Body of pancreas (tissue), 4 donors: ENCODE measurements around the gene DVL2. TPM values are rescaled to one million over a fixed set of nuclear protein-coding genes. Genes with fewer than 3 reads are reported as not detected.

Source experiments
- ATAC-seq: fragments of 150-250 bp; one replicate; pipeline ENCODE4 v1.9.1; 2016
- DNase-seq, 4 donors: peaks; one replicate each; pipeline ENCODE4 v3.0.0-alpha.2; 2019
- H3K27ac ChIP-seq, 4 donors: fragments of 200-600 bp; sonication (generic); 1 replicate in 3 of 4; 2 replicates in 1 of 4; pipeline versions ENCODE4 v1.5.1 to v1.6.1; 2016 to 2019; ENCODE audit warnings: mild to moderate bottlenecking in 1 of 4, mixed read lengths in 1 of 4, moderate library complexity in 1 of 4
- H3K27me3 ChIP-seq, 2 donors: fragments of 200-600 bp; sonication (generic); one replicate each; pipeline ENCODE4 v1.6.0; 2016; ENCODE audit warnings: mild to moderate bottlenecking in 1 of 2
- H3K36me3 ChIP-seq, 2 donors: fragments of 200-600 bp; sonication (generic); replicated peaks in 1 of 2; 2 replicates each; pipeline ENCODE4 v1.5.1; 2016; ENCODE audit warnings: low read depth in 2 of 2; ENCODE audit not compliant: insufficient read depth in 1 of 2
- H3K4me1 ChIP-seq: fragments of 200-600 bp; sonication (generic); one replicate; pipeline ENCODE4 v1.6.0; 2016
- H3K4me3 ChIP-seq, 2 donors: fragments of 200-600 bp; sonication (generic); 1 replicate in 1 of 2; 2 replicates in 1 of 2; pipeline ENCODE4 v1.5.1; 2016 to 2019
- H3K9me3 ChIP-seq, 3 donors: fragments of 200-600 bp; sonication (generic); 1 replicate in 2 of 3; 2 replicates in 1 of 3; pipeline ENCODE4 v1.5.1; 2016
- CTCF ChIP-seq, 7 experiments: fragments of 450-650 bp in 4 of 7; fragments of 200-600 bp in 3 of 7; sonication (generic) in 3 of 7; IDR thresholded peaks; one replicate each; pipeline ENCODE4 v1.5.1; 2016 to 2019; ENCODE audit warnings: antibody characterized with exemption in 7 of 7
- POLR2A ChIP-seq, 3 donors: fragments of 450-650 bp; IDR thresholded peaks; one replicate each; pipeline ENCODE4 v1.6.1; 2016; ENCODE audit warnings: antibody characterized with exemption in 3 of 3, mild to moderate bottlenecking in 2 of 3
- WGBS, 2 donors: methylation state at CpG; one replicate each; pipeline ENCODE4 v1.1.5; 2017; 5-methylcytosine and 5-hydroxymethylcytosine counted together
- intact Hi-C: fragments of 100-400 bp; cut with DNase I; formaldehyde crosslinking; loops from one replicate; pipeline ENCODE4 v1.15.1; 2023
- total RNA-seq, 2 donors: library from RNA; depleted of rRNA; stranded (reverse); fragments of >200 nt; gene quantifications; one replicate each; pipeline ENCODE4 v1.1.0, GENCODE V29; 2016

Gene DVL2
- total RNA-seq, 2 donors from 2014 or later, result 19.5 to 41.5 TPM

- no peak for DNase-seq
- ATAC-seq, result no peak
- H3K27ac ChIP-seq, result peak overlapping the region in 2 of 4 donors; percentile 99 to 100
- intact Hi-C loops, result no loop called here
- H3K4me3 ChIP-seq, result no peak overlapping the region
- peaks cover 0 to 12% of the 10 kb centered on the region in 2 donors for H3K36me3 ChIP-seq
- no peaks in the 10 kb centered on the region for H3K9me3 ChIP-seq
- TF ChIP-seq CTCF (IDR thresholded peaks at IDR 0.05), result no peak
- no peak for TF ChIP-seq POLR2A (IDR thresholded peaks at IDR 0.05)
- H3K27me3 ChIP-seq, result no peaks in the 10 kb centered on the region
- WGBS, 2 donors, result 55 to 69% methylated on average over 5 to 6 of the region's 6 CpGs
- H3K4me1 ChIP-seq, result peaks cover 77% of the 10 kb centered on the region
Observed at GRCh38 chr17:7218758-7219157, 15.6 kb downstream of the DVL2 start.

- ATAC-seq (no peak), DNase-seq (no peak)
- intact Hi-C loops, result no loop called here
- Histone ChIP-seq H3K27me3 (no peaks in the 10 kb centered on the region), H3K27ac (no peak overlapping the region), H3K36me3 (peaks cover 0 to 7% of the 10 kb centered on the region in 2 donors), H3K9me3 (no peaks in the 10 kb centered on the region), H3K4me3 (no peak overlapping the region), H3K4me1 (peaks cover 74% of the 10 kb centered on the region)
- no peak for TF ChIP-seq CTCF (IDR thresholded peaks at IDR 0.05)
- TF ChIP-seq POLR2A (IDR thresholded peaks at IDR 0.05), result no peak
- 63 to 73% methylated on average over 2 to 5 of the region's 6 CpGs for WGBS, 2 donors
Observed at GRCh38 chr17:7218166-7218565, 16.2 kb downstream of the DVL2 start.

GRCh38 chr17:7217113-7217987 is 17.0 kb downstream of the DVL2 start:
- peak in 3 of 4 donors; percentile 52 to 64 (median 63) for DNase-seq
- Histone ChIP-seq H3K36me3 (no peaks in the 10 kb centered on the region), H3K27me3 (no peaks in the 10 kb centered on the region), H3K4me1 (peaks cover 66% of the 10 kb centered on the region), H3K27ac (peak overlapping the region in 3 of 4 donors; percentile 37 to 53 (median 39)), H3K4me3 (no peak overlapping the region), H3K9me3 (no peaks in the 10 kb centered on the region)
- no peak for ATAC-seq
- no peak for TF ChIP-seq CTCF (IDR thresholded peaks at IDR 0.05)
- TF ChIP-seq POLR2A (IDR thresholded peaks at IDR 0.05), result no peak
- intact Hi-C loops, result no loop called here
- WGBS, 2 donors, result 7 to 12% methylated on average over 22 to 27 of the region's 32 CpGs

- Histone ChIP-seq H3K4me3 (no peak overlapping the region), H3K27me3 (no peaks in the 10 kb centered on the region), H3K4me1 (peaks cover 57% of the 10 kb centered on the region), H3K9me3 (no peaks in the 10 kb centered on the region), H3K36me3 (no peaks in the 10 kb centered on the region), H3K27ac (peak overlapping the region in 2 of 4 donors; percentile 39 to 53)
- intact Hi-C loops, result no loop called here
- DNase-seq (no peak), ATAC-seq (no peak)
- 35 to 46% methylated on average over 7 of the region's 7 CpGs for WGBS, 2 donors
- TF ChIP-seq POLR2A (IDR thresholded peaks at IDR 0.05) (no peak), CTCF (IDR thresholded peaks at IDR 0.05) (no peak)
Observed at GRCh38 chr17:7216242-7217112, 17.8 kb downstream of the DVL2 start.
